Muscle layer of colon (tissue), 2 donors: Measurements from ENCODE around the gene SNAP25.

Experiments
- H3K27ac ChIP-seq: one replicate; pipeline ENCODE4 v1.7.0; 2013; ENCODE audit warnings: low read depth, mild to moderate bottlenecking, low read length, moderate library complexity
- H3K27me3 ChIP-seq, 2 donors: one replicate each; pipeline ENCODE4 v1.7.0; 2013; ENCODE audit warnings: low read length in 2 of 2, mild to moderate bottlenecking in 2 of 2; ENCODE audit not compliant: insufficient read depth in 2 of 2, control insufficient read depth in 1 of 2
- H3K36me3 ChIP-seq: one replicate; pipeline ENCODE4 v1.7.0; 2013; ENCODE audit warnings: mild to moderate bottlenecking, low read length; ENCODE audit not compliant: insufficient read depth
- H3K4me1 ChIP-seq: one replicate; pipeline ENCODE4 v1.7.0; 2013; ENCODE audit warnings: mild to moderate bottlenecking, low read length; ENCODE audit not compliant: insufficient read depth
- H3K4me3 ChIP-seq, 2 donors: one replicate each; pipeline ENCODE4 v1.7.0; 2013; ENCODE audit warnings: low read length in 2 of 2, low read depth in 1 of 2, mild to moderate bottlenecking in 1 of 2, moderate library complexity in 1 of 2
- H3K9ac ChIP-seq: one replicate; pipeline ENCODE4 v1.7.0; 2013; ENCODE audit warnings: low read length
- H3K9me3 ChIP-seq: one replicate; pipeline ENCODE4 v1.7.0; 2013; ENCODE audit warnings: mild to moderate bottlenecking, low read length
- donor health status: abdominal sarcoma.
- donor health status: Adenocarcinoma of cecum.

The SNAP25 gene

DNA sequence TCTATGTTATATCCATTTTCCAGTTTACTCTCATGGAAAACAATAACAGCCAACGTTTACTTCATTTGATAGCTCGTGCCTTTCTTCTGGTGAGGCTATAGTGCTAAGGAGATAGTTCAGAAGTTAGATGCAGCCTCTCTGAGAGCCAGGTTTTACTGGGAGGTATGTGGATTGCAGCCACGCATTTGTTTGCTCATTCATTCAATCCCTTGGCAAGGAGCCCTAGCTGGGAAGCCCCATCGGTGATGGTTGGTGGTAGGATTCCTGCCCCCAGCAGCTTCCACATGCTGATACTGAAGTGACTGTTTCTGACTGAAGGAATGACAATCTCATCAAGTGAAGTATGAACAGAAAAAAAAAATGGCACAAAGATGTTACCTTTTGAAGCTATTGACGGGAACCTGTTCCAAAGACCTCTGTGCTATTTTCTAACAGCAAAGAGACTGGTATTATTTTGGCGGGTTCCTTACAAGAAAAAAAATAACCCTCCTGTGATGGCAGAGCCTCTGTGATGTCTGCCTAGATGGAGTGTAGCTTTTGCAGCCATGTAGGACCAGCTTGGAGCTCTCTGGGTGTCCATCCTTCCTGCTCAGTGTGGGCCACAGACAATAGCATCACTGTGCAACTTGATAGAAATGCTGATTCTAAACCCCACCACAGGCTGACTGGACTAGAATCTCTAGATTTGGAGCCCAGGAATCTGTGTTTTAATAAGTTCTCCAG is 30.6 kb downstream of the SNAP25 start:
- Histone ChIP-seq H3K27me3 (no peaks in the 10 kb centered on the region), H3K4me3 (no peak overlapping the region), H3K9ac (no peak overlapping the region), H3K36me3 (no peaks in the 10 kb centered on the region), H3K4me1 (no peaks in the 10 kb centered on the region), H3K27ac (no peak overlapping the region), H3K9me3 (no peaks in the 10 kb centered on the region)

DNA sequence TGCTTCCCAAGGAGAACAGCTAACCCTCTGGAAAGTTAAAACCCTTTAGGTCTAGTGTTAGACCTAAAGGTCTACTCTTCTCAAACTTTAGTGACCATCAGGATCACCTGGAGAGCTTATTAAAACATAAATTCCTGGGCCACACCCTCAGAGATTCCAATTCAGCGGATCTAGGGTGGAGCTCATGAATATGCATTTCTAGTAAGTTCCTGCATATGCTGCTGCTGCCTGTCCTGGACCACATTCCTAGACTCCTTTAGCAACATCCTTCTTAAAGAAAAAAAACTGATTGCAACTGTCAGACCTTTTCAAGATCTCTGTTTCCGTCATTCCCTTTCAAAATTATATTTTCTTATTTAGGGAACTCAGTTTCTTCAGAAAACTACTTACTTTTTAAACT is 31.2 kb downstream of the SNAP25 start:
- Histone ChIP-seq H3K4me1 (no peaks in the 10 kb centered on the region), H3K4me3 (no peak overlapping the region), H3K9ac (no peak overlapping the region), H3K27ac (no peak overlapping the region), H3K36me3 (no peaks in the 10 kb centered on the region), H3K27me3 (no peaks in the 10 kb centered on the region), H3K9me3 (no peaks in the 10 kb centered on the region)

DNA sequence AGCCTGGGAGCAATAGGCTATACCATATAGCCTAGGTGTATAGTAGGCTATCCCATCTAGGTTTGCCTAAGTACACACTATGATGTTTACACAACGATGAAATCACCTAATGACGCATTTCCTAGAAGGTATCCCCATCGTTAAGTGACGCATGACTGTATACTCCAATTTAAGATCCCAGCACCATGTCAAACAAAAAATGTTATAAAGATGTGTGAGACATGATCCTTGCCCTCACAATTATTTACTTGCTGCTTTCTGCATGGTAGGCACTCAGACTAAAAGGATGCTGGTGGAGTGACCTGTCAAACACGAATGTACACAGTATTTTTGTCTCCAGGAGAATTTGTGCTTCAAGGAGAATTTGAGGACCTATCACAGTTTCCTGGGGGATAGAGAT is 32.3 kb downstream of the SNAP25 start:
- H3K27ac ChIP-seq, result no peak overlapping the region
- no peaks in the 10 kb centered on the region for H3K27me3 ChIP-seq

DNA sequence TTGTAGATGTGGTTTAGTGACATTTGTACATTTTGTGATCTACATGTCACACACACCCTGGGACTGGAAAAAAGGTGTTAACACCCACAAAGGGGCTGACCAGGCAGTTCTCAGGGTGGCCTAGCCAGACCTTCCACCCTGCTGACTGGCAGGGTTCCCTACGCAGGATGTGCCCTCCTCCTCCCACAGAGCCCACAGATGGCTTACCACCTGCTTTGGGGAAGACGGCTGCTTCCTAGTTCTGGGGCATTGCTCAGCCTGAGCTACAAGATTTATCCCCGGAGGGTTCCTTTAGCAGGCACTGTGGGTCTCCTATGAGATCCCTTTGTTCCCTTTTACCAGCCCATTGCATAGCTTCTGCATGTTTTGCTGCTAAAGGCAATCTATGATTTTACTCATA is 35.1 kb downstream of the SNAP25 start:
- Histone ChIP-seq H3K27me3 (no peaks in the 10 kb centered on the region), H3K27ac (no peak overlapping the region), H3K4me1 (no peaks in the 10 kb centered on the region), H3K9ac (no peak overlapping the region), H3K4me3 (no peak overlapping the region), H3K36me3 (no peaks in the 10 kb centered on the region), H3K9me3 (no peaks in the 10 kb centered on the region)

More for the DNA sequence above, 32.3 kb downstream of the SNAP25 start:
- no peak overlapping the region for H3K9ac ChIP-seq
- no peak overlapping the region for H3K4me3 ChIP-seq
- no peaks in the 10 kb centered on the region for H3K4me1 ChIP-seq
- H3K36me3 ChIP-seq, result no peaks in the 10 kb centered on the region
- no peaks in the 10 kb centered on the region for H3K9me3 ChIP-seq

DNA sequence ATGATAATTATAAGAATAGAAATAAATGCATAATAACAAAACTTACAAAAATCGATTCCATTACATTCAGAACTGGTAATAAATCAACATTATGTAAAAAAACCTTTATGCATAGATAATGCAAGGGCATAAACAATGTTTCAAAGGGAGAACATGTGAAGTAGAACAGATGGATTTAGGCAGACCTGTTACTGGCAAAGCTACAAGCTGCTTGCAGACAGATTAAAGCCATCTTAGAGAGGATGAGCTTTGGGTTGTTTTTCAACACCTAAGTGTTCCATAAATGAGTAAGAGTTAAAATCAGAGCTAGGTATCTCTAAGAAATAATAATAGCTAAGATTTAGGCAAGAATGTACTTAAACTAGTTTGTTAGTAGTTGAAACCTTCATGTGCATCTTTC is 37.2 kb downstream of the SNAP25 start:
- Histone ChIP-seq H3K9ac (no peak overlapping the region), H3K4me1 (no peaks in the 10 kb centered on the region), H3K4me3 (no peak overlapping the region), H3K36me3 (no peaks in the 10 kb centered on the region), H3K27me3 (no peaks in the 10 kb centered on the region), H3K9me3 (no peaks in the 10 kb centered on the region), H3K27ac (no peak overlapping the region)

DNA sequence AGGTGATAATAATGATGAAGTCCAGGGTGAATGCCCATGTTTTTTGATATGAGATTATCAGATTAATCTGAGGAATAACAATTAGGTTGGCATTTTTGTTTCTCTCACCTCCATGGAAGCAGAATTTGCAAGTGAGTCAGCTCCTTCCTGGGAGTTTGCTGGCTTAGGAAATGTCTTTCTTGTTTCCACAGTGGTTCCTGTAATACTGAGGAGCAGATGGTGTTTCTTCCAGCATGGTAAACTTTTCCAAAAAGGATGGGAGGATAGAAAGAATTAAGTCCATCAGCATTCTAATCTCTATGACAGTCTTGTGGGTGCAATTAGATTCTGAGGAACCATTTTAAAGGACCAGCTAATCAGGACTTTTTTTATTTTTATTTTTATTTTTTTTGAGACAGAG is 40.5 kb downstream of the SNAP25 start:
- Histone ChIP-seq H3K36me3 (no peaks in the 10 kb centered on the region), H3K9ac (no peak overlapping the region), H3K9me3 (no peaks in the 10 kb centered on the region), H3K27ac (no peak overlapping the region), H3K4me1 (no peaks in the 10 kb centered on the region), H3K4me3 (no peak overlapping the region), H3K27me3 (no peaks in the 10 kb centered on the region)

DNA sequence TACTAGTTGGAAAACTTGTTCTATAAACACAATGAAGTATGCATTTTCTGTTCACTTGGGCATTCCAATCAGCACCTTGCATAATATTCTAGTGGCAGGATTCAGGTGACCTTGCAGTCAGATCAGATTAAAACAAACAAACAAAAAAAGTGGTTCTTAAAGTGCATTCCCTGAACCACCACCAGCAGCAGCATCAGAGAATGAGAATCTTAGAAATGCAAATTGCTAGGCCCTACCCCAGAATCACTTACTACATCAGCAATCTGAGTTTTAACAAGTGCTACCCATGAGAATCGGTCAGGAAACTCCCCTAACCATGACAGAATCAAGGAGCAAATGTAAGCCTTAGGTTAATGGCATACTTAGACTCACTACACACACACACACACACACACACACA is 41.7 kb downstream of the SNAP25 start:
- H3K9ac ChIP-seq, result no peak overlapping the region
- H3K27ac ChIP-seq, result no peak overlapping the region
- H3K9me3 ChIP-seq, result no peaks in the 10 kb centered on the region

DNA sequence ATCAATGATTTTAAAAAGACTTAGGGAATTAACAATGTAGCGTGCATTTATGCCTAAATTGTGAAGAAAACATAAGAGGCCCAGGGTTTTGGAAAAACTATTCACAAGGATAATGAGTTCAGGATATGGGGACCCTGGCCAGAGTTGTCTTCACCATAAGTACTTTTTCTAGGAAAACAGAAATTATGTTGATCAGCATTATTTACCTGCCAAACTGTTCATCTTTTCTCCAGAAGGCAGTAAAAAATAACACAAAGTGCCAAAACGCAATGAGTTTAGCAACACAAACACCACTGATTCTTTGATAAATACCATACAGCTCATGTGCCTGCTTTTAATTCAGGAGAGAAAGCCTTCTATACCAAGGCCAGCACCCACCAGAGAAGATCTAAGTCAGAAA is 43.1 kb downstream of the SNAP25 start:
- Histone ChIP-seq H3K4me3 (no peak overlapping the region), H3K9me3 (no peaks in the 10 kb centered on the region), H3K9ac (no peak overlapping the region), H3K27ac (no peak overlapping the region), H3K27me3 (no peaks in the 10 kb centered on the region), H3K36me3 (no peaks in the 10 kb centered on the region), H3K4me1 (no peaks in the 10 kb centered on the region)

More for the DNA sequence above, 41.7 kb downstream of the SNAP25 start:
- Histone ChIP-seq H3K4me1 (no peaks in the 10 kb centered on the region), H3K27me3 (no peaks in the 10 kb centered on the region), H3K36me3 (no peaks in the 10 kb centered on the region), H3K4me3 (no peak overlapping the region)

DNA sequence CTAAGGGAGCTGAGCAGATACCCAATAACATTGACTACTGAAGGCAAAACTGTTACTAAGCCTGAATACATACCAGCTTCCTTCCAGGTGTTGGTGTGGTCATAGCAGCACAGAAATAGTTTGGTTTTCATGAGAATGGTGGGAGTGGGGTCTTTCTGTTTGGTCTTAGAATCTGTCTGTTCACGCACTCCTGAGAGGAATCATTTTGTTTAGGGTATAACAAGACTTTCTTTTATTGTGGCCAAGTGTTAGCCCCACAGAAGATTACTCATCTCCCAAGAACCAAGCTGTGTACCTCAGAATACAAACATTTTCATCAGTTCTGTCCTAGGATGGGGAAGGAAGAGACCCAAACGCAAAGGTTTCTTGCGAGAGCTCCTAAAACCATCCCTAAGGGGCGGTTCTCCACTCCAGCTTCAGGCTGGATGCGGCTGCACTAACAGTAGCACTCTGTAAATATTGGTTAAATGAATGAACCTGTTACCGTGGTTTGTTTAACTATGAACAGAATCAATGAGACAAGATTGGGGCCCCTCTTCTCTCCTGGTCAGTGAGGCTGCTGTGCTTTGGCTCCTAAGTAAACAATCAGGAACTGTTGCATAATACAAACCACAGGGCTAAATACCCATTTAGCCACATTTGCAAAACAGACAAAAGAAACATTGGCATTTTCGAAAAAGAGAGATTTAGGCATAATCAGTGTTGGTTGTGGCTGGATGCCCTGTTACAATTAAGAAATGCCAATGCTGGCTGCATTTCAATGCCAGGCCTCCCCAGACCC is 44.9 kb downstream of the SNAP25 start:
- no peak overlapping the region for H3K9ac ChIP-seq
- H3K36me3 ChIP-seq, result no peaks in the 10 kb centered on the region
- H3K4me3 ChIP-seq, result no peak overlapping the region
- no peak overlapping the region for H3K27ac ChIP-seq
- H3K9me3 ChIP-seq, result no peaks in the 10 kb centered on the region
- H3K27me3 ChIP-seq, result no peaks in the 10 kb centered on the region
- H3K4me1 ChIP-seq, result no peaks in the 10 kb centered on the region

DNA sequence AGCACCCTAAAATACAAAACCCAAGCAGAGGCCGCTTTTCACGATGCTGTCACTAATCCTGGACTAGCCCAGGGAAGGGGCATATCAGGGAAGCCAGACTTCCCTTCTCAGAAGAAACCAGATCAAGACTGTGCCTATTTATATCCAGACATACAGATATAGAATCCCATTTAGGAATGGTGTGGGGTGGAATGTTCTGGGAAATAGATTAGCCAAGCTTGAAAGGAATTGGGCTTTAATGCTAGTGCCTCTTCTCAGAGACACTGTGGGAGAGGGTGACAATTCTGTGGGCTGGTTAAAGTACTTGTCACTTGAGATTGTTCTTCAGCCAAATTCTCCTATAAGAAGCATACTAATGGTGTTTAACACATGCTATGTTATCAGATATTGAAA is 45.5 kb downstream of the SNAP25 start:
- H3K9ac ChIP-seq, result no peak overlapping the region
- H3K4me3 ChIP-seq, result no peak overlapping the region
- H3K36me3 ChIP-seq, result no peaks in the 10 kb centered on the region
- H3K27me3 ChIP-seq, result no peaks in the 10 kb centered on the region
- H3K4me1 ChIP-seq, result no peaks in the 10 kb centered on the region
- H3K9me3 ChIP-seq, result no peaks in the 10 kb centered on the region
- no peak overlapping the region for H3K27ac ChIP-seq

DNA sequence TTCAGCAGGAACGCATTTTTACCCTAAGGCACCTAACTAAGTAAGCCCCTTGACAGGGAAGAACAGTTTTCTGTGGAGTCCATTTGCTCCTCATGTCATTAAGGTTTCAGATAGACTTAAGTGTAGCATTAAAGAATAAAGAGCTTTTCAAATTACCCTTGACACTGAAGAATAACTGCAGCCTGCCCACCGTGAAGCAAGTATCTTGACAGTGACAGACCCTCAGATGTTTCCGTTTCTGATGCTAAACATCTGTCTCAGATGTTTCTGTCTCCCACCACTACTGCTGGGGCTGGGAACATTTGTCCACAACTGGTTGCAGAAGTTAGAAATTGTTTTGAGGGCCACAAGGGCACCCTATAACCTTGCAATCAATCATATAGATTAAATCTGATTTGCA is 50.0 kb downstream of the SNAP25 start:
- no peak overlapping the region for H3K9ac ChIP-seq

DNA sequence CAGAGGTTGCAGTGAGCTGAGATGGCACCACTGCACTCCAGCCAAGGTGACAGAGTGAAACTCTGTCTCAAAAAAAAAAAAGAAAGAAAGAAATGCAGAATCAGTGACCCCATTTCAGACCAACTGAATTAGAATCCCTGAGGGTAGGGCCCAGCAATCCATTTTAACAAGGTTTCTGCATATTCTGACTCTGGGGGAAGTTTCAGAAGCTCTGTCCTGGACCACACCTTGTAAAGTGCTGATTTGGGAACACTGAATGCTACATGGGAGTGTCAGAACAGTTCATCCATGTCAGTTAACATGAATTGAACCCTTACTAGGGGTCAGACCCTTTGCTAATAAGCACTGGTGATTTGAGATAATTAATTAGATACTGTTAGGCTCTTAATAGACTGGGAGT is 52.0 kb downstream of the SNAP25 start:
- no peaks in the 10 kb centered on the region for H3K4me1 ChIP-seq
- no peaks in the 10 kb centered on the region for H3K9me3 ChIP-seq
- H3K36me3 ChIP-seq, result no peaks in the 10 kb centered on the region
- no peak overlapping the region for H3K9ac ChIP-seq
- no peak overlapping the region for H3K4me3 ChIP-seq
- no peak overlapping the region for H3K27ac ChIP-seq
- no peaks in the 10 kb centered on the region for H3K27me3 ChIP-seq

More for the DNA sequence above, 50.0 kb downstream of the SNAP25 start:
- H3K36me3 ChIP-seq, result no peaks in the 10 kb centered on the region
- H3K27ac ChIP-seq, result no peak overlapping the region
- no peaks in the 10 kb centered on the region for H3K9me3 ChIP-seq
- H3K4me1 ChIP-seq, result no peaks in the 10 kb centered on the region
- H3K27me3 ChIP-seq, result no peaks in the 10 kb centered on the region
- no peak overlapping the region for H3K4me3 ChIP-seq
